Hematopoietic multipotent progenitor cell treated with erythropoietin and hydrocortisone succinate and interleukin-3 and kit ligand, for 6 days (in vitro differentiated cells): ENCODE data around the gene JCHAIN.
"Not testable (repeated sequence)": the region's sequence is repeated elsewhere in the genome, so short reads cannot be mapped to it uniquely, and the experiment has no call there.

Experiments used
- DNase-seq: peaks from one replicate; pipeline ENCODE4 v3.0.0-alpha.2; 2015

JCHAIN gene

GRCh38 chr4:70687821-70688794 is 21.8 kb upstream of the JCHAIN start, which contains the start of gene UTP3:
TSS of gene UTP3 (plus strand) at chr4:70688532. CDS start at chr4:70688678, 146 bp downstream.
- peak; percentile 98 for DNase-seq

DNA sequence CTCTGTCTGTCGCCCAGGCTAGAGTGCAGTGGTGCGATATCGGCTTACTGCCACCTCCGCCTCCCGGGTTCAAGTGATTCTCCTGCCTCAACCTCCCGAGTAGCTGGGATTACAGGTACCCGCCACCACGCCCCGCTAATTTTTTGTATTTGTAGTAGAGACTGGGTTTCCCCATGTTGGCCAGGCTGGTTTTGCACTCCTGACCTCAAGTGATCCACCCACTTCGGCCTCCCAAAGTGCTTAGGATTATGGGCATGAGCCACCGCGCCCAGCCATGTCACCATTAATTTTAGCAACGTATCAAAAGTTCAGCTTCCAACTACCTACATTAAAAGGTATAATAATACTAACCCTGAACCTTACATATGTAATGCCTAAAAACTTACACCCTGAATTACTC is 21.1 kb upstream of the JCHAIN start:
- peak; percentile 34 for DNase-seq

DNA sequence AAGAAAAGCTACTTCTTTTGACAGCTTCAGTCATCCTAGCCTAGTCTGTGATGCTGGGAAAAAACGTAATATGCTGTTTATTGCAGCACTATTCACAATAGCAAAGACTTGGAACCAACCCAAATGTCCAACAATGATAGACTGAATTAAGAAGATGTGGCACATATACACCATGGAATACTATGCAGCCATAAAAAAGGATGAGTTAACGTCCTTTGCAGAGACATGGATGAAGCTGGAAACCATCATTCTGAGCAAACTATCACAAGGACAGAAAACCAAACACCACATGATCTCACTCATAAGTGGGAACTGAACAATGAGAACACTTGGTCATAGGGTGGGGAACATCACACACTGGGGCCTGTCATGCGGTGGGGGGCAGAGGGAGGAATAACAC is 15.8 kb upstream of the JCHAIN start:
- not testable (repeated sequence) for DNase-seq

GRCh38 chr4:70681704-70682103 is 15.4 kb upstream of the JCHAIN start:
- DNase-seq = no peak

DNA sequence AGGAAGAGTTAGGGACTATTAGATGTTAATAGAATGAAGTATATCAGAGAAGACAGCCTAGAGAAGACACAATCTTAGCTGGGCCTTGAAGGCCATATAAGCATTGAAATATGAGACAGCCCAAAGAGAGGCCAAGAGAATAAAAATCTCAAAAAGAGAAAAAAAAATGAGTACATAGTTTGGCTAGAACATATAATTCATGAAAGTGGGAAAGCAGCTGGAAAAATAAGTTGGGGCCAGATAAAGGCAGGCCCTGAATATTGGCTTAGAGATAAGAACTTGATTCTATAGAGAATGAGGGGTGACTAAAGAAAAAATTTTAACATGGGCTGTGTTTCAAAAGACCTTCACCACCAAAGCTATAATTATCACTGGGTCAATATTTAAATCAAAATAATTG is 14.6 kb upstream of the JCHAIN start:
- DNase-seq = no peak

- DNase-seq = no peak
Measured at GRCh38 chr4:70678383-70678999, 12.2 kb upstream of the JCHAIN start.

- DNase-seq = no peak
Measured at GRCh38 chr4:70676554-70677090, 10.3 kb upstream of the JCHAIN start.

DNA sequence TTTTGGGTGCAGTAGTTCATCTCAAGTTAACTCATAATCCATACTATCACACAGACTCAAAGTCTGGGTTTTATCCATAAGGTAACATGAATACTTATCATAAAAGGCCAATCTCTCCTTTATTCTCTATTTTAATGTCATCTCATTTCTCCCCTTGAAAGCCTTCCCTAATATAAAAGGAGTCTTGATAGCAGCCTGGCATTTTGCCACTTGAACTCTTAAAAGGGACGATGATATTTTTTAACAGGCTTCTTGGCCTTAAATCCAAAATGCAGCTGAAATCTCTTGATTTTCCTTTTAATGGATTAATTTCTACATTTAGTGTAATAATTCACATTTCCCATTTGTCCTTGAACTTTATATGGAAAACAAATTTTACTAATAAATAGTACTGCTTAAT is 8.4 kb upstream of the JCHAIN start:
- no peak for DNase-seq

DNA sequence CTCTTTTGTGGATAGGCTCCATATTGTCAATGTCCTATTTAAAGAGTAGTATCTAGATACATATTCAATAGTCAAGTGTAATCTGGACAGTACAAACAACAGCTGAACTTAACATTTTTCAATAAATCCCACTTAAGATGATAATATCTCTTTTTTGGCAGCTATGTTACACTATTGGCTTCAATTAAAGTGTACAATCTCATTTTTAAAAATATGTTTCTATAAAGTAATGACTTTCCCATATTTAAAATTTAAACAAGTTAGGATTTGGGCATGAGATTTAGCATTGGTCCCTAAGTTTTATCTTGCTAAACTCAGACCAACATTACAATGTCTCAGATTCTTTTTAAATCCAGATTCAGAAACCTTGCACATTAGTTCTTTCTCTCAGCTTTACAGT is 7.9 kb upstream of the JCHAIN start:
- no peak for DNase-seq

DNA sequence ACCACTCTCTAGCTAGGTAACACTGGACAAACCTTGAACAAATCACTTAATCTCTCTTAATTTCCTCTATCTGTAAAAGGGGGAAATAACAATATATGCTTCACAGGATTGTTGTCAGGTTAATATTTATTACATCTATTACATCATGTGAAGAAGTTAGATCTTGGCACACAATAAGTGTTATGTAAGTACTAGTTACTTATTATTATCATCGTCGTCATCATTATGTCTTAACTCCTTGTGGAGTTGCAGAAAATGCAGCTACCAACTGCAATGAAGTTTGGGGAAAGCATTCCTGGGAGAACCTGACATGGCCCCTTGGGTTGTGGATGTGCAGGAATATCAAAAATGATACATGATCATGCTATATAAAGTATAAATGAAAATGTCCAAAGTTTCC is 4.8 kb upstream of the JCHAIN start:
- no peak for DNase-seq

- DNase-seq = no peak
Measured at GRCh38 chr4:70670332-70671014, 4.2 kb upstream of the JCHAIN start.

- DNase-seq = no peak
Measured at GRCh38 chr4:70667740-70668535, 1.6 kb upstream of the JCHAIN start.

DNA sequence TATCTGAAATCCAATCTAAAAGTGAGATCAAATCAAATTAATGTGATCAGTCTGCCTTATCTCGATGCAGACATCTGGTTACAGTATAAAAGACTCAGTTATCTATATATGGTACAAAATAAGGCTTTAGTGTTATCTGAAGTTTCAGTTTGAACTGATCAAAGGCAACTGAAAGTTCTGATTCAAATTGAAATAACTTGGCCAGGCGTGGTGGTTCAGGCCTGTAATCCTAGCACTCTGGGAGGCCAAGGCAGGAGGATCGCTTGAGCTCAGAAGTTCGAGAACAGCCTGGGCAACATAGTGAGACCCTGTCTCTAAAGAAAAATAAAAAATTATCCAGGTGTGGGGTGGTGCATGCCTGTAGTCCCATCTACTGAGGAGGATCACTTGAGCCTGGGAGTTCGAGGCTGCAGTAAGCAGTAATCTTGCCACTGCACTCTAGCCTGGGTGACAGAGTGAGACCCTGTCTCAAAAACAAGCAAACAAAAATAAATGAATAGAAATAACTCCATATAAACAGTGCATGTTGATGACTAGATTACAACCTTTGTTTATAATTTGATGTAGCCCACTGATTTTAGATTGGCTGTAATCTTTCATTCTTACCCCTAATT is 4.9 kb downstream of the JCHAIN start:
- not testable (repeated sequence) for DNase-seq

DNA sequence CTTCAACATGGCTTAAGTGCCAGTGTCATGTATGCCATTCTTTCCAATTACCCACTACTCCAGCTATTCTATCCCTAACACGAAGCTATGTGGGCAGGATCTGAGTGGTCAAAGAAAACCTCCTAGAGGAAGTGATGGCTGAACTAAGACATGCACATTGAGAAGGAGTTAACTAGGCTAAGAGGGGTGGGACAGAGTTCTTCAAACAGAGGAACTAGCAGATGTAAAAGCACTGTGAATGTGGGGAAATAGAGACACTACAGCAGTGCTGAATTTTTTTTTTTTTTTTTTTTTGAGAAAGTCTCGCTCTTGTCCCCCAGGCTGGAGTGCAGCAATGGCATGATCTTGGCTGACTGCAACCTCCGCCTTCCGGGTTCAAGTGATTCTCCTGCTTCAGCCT is 6.2 kb downstream of the JCHAIN start:
- no peak for DNase-seq

GRCh38 chr4:70658418-70658817 is 7.9 kb downstream of the JCHAIN start:
- DNase-seq = no peak

GRCh38 chr4:70657326-70657725 is 9.0 kb downstream of the JCHAIN start:
- DNase-seq = no peak

DNA sequence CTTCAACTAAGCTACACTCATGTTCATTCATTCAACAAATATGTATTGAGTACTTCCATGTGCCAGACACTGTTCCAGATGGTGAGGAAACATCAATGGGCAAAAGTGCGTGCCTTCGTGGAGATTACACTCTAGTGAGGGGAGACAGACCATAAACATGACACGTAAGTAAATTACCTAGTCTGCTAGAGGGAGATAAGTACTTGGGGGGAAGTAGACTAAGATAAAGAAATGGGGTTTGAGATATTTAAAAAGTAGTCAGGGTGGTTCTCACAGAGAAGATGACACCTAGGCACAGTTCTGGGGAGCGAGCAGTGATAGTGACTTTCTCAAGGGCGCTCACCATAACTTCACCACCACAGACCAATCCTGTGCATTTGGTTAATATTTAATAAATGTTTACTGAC is 11.7 kb downstream of the JCHAIN start:
- DNase-seq = peak; percentile 80

DNA sequence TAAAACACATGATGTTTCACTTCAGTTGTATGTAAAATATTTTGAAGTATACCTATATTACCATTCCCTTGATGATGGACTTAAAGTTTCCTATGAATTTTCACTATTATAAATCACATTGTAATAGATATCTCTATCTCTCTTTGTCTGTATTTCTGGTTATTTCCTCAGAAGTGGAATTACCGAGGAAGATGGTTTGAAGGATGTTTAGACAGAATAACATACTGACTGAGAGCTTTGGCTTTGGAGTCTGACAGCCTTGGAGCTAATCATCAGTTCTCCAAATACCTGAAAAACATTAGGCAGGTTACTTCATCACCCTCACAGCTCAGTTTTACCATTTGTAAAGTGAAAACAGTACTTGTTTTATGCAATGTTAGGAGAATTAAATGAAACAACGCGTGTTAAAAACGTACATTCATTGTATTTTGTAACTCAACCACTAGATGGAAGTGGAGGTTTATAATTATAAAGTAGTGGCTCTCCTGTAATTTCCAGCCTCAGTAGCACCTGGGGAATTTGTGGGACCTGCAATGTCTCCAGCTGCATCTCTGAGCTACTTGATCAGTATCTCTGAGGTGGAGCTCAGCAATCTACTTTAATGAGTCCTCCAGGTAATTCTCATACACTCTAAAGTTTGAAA is 14.3 kb downstream of the JCHAIN start:
- DNase-seq = peak; percentile 74

- not testable (repeated sequence) for DNase-seq
Measured at GRCh38 chr4:70650741-70651140, 15.6 kb downstream of the JCHAIN start.

GRCh38 chr4:70640192-70640591 is 26.1 kb downstream of the JCHAIN start:
- DNase-seq = no peak

DNA sequence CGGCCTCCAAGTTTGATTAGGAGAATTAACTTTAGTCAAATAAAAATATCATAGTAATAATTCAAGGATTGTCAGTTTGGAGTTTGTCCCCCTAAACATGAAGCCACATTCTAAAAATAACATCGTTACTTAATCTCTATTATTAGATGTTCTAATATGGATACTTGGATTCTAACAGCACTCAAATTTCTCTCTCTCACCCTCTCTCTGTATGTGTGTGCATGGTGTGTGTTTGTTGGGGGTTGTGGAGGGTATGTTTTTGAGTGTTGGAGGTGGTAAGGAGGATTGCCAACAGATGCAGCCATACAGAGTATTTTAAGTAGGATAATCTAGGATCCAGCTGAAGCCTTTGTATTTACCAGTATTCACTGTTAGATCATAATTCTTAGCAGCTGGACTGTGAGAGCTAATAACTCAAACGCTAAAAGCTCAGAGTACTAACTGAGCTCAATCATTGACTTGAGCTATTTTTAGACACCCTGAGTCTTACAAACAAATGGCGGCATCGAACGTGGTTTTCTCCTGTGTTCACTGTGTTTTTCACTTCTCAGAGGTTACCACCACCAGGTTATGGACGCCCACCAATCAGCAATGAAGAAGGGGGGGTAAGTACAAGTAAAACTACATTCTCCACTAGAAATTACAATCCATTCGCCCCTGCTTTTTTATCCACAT is 28.9 kb downstream of the JCHAIN start:
- no peak for DNase-seq
